ENCODE results near the gene SIK2.
A peak's percentile ranks its signal among the peaks of the same experiment; 100 is the strongest.

Gene SIK2

GRCh38 chr11:111734101-111734953, 132.1 kb downstream of the SIK2 start:
- peak; percentile 36 for DNase-seq

GRCh38 chr11:111734954-111735261, 132.7 kb downstream of the SIK2 start:
- DNase-seq: no peak

- peak; percentile 88 for DNase-seq
These were observed 133.2 kb downstream of the SIK2 start for GRCh38 chr11:111735262-111736116.

- DNase-seq: no peak
These were observed 133.9 kb downstream of the SIK2 start for GRCh38 chr11:111736181-111736590.

- DNase-seq: peak; percentile 44
These were observed 134.6 kb downstream of the SIK2 start for GRCh38 chr11:111736621-111737443.

- DNase-seq: no peak
These were observed 135.4 kb downstream of the SIK2 start for GRCh38 chr11:111737444-111738210.

- DNase-seq: no peak
These were observed 137.1 kb downstream of the SIK2 start for GRCh38 chr11:111739299-111739698.

- no peak for DNase-seq
These were observed 139.5 kb downstream of the SIK2 start for GRCh38 chr11:111741751-111742150.

GRCh38 chr11:111743700-111744099, 141.5 kb downstream of the SIK2 start:
- DNase-seq: no peak

GRCh38 chr11:111745719-111746504, 143.7 kb downstream of the SIK2 start:
- no peak for DNase-seq

GRCh38 chr11:111748035-111748804, 146.0 kb downstream of the SIK2 start:
- no peak for DNase-seq

GRCh38 chr11:111749646-111750045, 147.4 kb downstream of the SIK2 start:
- no peak for DNase-seq

GRCh38 chr11:111756097-111756496, 153.8 kb downstream of the SIK2 start:
- DNase-seq: no peak

GRCh38 chr11:111759376-111759775, 157.1 kb downstream of the SIK2 start:
- no peak for DNase-seq

GRCh38 chr11:111759778-111760407, 157.6 kb downstream of the SIK2 start:
- DNase-seq: no peak

- no peak for DNase-seq
These were observed 158.8 kb downstream of the SIK2 start for GRCh38 chr11:111761036-111761435.

GRCh38 chr11:111762526-111762925, 160.3 kb downstream of the SIK2 start:
- DNase-seq: no peak

GRCh38 chr11:111762981-111763643, 160.9 kb downstream of the SIK2 start:
- DNase-seq: no peak

GRCh38 chr11:111764621-111765020, 162.4 kb downstream of the SIK2 start:
- DNase-seq: no peak
